ENCODE results near the gene ALKBH1. TPM values are rescaled to one million over a fixed set of nuclear protein-coding genes. Genes with fewer than 3 reads are reported as not detected.
"Not testable (repeated sequence)": the region's sequence is repeated elsewhere in the genome, so short reads cannot be mapped to it uniquely, and the experiment has no call there.

The ALKBH1 gene
- 8.6 TPM for polyA plus RNA-seq (2013, experiment 1 of 2)
- 8.4 TPM for polyA plus RNA-seq (2013, experiment 2 of 2)

GRCh38 chr14:77707724-77708408, at the start of gene ALKBH1, which contains the start of gene SLIRP:
Gene ALKBH1 (minus strand): TSS chr14:77708023. CDS start chr14:77708004, 19 bp downstream.
Gene SLIRP (plus strand): TSS chr14:77708103. CDS start chr14:77708112, 9 bp downstream.
- Histone ChIP-seq H3K9me3 (ENCODE audit: control insufficient read depth, low read length) (no peaks in the 10 kb centered on the region), H3K18ac (ENCODE audit: low read depth in 1 of 2, low read length in 2 of 2) (peak within 1 kb of the TSS; percentile 76 to 82), H2BK120ac (ENCODE audit: low read depth, low read length) (no peak within 1 kb of the TSS), H2BK5ac (ENCODE audit: low read depth, low read length, poor library complexity, severe bottlenecking) (peak within 1 kb of the TSS; percentile 46), H4K8ac (ENCODE audit: low read length) (peak within 1 kb of the TSS; percentile 96), H3K4me2 (ENCODE audit: low read length, poor library complexity, severe bottlenecking) (peak within 1 kb of the TSS; percentile 86), H3K79me1 (replicated peaks; ENCODE audit: low read length, poor library complexity, severe bottlenecking) (peaks cover 32% of the 10 kb centered on the region), H2AFZ (ENCODE audit: low read depth, low read length) (peak within 1 kb of the TSS; percentile 94), H2BK15ac (ENCODE audit: low read depth, poor library complexity, severe bottlenecking) (no peak within 1 kb of the TSS), H3K14ac (ENCODE audit: low read length in 2 of 2) (peak within 1 kb of the TSS in 1 of 2 experiments; percentile 18), H3K4me3 (ENCODE audit: insufficient read depth in 1 of 2, low read depth in 1 of 2, low read length in 2 of 2) (peak within 1 kb of the TSS; percentile 97 to 100), H2BK12ac (ENCODE audit: low read length in 2 of 2) (no peak within 1 kb of the TSS), H3K36me3 (ENCODE audit: control insufficient read depth in 1 of 2, insufficient read depth in 2 of 2, low read depth in 1 of 2, low read length in 2 of 2) (peaks cover 13 to 40% of the 10 kb centered on the region in 2 experiments), H3K27me3 (ENCODE audit: control insufficient read depth in 1 of 2, insufficient read depth in 1 of 2, low read length in 2 of 2) (no peaks in the 10 kb centered on the region), H3K9ac (ENCODE audit: low read length) (peak within 1 kb of the TSS; percentile 95), H3K27ac (ENCODE audit: low read length, poor library complexity, severe bottlenecking) (peak within 1 kb of the TSS; percentile 10), H2AK5ac (ENCODE audit: low read length, severe bottlenecking) (no peak within 1 kb of the TSS), H4K91ac (ENCODE audit: low read length) (peak within 1 kb of the TSS; percentile 78), H3K23ac (ENCODE audit: low read length in 2 of 2) (peak within 1 kb of the TSS in 1 of 2 experiments; percentile 57), H3K4me1 (ENCODE audit: control insufficient read depth, insufficient read depth, low read depth, low read length) (peaks cover 1% of the 10 kb centered on the region), H3K4ac (ENCODE audit: low read depth in 1 of 2, low read length in 2 of 2) (peak within 1 kb of the TSS; percentile 28 to 91)
- 1% methylated on average over 49 of the region's 49 CpGs for WGBS
- DNase-seq = peak; percentile 90

GRCh38 chr14:77752799-77753516, 45.1 kb upstream of the ALKBH1 start:
- Histone ChIP-seq H2AFZ (ENCODE audit: low read depth, low read length) (no peak overlapping the region), H3K4ac (ENCODE audit: low read depth in 1 of 2, low read length in 2 of 2) (no peak overlapping the region), H3K4me1 (ENCODE audit: control insufficient read depth, insufficient read depth, low read depth, low read length) (no peaks in the 10 kb centered on the region), H4K8ac (ENCODE audit: low read length) (no peak overlapping the region), H3K36me3 (ENCODE audit: control insufficient read depth in 1 of 2, insufficient read depth in 2 of 2, low read depth in 1 of 2, low read length in 2 of 2) (peaks cover 23 to 66% of the 10 kb centered on the region in 2 experiments), H4K91ac (ENCODE audit: low read length) (no peak overlapping the region), H2AK5ac (ENCODE audit: low read length, severe bottlenecking) (no peak overlapping the region), H3K9ac (ENCODE audit: low read length) (peak overlapping the region; percentile 4), H2BK15ac (ENCODE audit: low read depth, poor library complexity, severe bottlenecking) (no peak overlapping the region), H3K4me3 (ENCODE audit: insufficient read depth in 1 of 2, low read depth in 1 of 2, low read length in 2 of 2) (no peak overlapping the region), H2BK5ac (ENCODE audit: low read depth, low read length, poor library complexity, severe bottlenecking) (no peak overlapping the region), H2BK120ac (ENCODE audit: low read depth, low read length) (no peak overlapping the region), H3K23ac (ENCODE audit: low read length in 2 of 2) (no peak overlapping the region), H3K4me2 (ENCODE audit: low read length, poor library complexity, severe bottlenecking) (no peak overlapping the region), H3K18ac (ENCODE audit: low read depth in 1 of 2, low read length in 2 of 2) (no peak overlapping the region), H3K9me3 (ENCODE audit: control insufficient read depth, low read length) (no peaks in the 10 kb centered on the region), H3K14ac (ENCODE audit: low read length in 2 of 2) (no peak overlapping the region), H2BK12ac (ENCODE audit: low read length in 2 of 2) (no peak overlapping the region), H3K27me3 (ENCODE audit: control insufficient read depth in 1 of 2, insufficient read depth in 1 of 2, low read length in 2 of 2) (no peaks in the 10 kb centered on the region), H3K79me1 (replicated peaks; ENCODE audit: low read length, poor library complexity, severe bottlenecking) (peaks cover 16% of the 10 kb centered on the region), H3K27ac (ENCODE audit: low read length, poor library complexity, severe bottlenecking) (no peak overlapping the region)
- 100% methylated on average over 1 of the region's 3 CpGs for WGBS
- peak; percentile 43 for DNase-seq

- no peak overlapping the region for H3K27ac ChIP-seq (ENCODE audit: low read length, poor library complexity, severe bottlenecking)
- no peak overlapping the region for H3K9ac ChIP-seq (ENCODE audit: low read length)
- no peak overlapping the region for H2BK15ac ChIP-seq (ENCODE audit: low read depth, poor library complexity, severe bottlenecking)
- H3K4ac ChIP-seq (ENCODE audit: low read depth in 1 of 2, low read length in 2 of 2) = no peak overlapping the region
- 100% methylated on average over 1 of the region's 2 CpGs for WGBS
- H3K18ac ChIP-seq (ENCODE audit: low read depth in 1 of 2, low read length in 2 of 2) = no peak overlapping the region
- H2AFZ ChIP-seq (ENCODE audit: low read depth, low read length) = no peak overlapping the region
- H4K91ac ChIP-seq (ENCODE audit: low read length) = no peak overlapping the region
- no peak overlapping the region for H2BK120ac ChIP-seq (ENCODE audit: low read depth, low read length)
- no peaks in the 10 kb centered on the region for H3K27me3 ChIP-seq (ENCODE audit: control insufficient read depth in 1 of 2, insufficient read depth in 1 of 2, low read length in 2 of 2)
- H4K8ac ChIP-seq (ENCODE audit: low read length) = no peak overlapping the region
- H3K4me2 ChIP-seq (ENCODE audit: low read length, poor library complexity, severe bottlenecking) = no peak overlapping the region
- H3K36me3 ChIP-seq (ENCODE audit: control insufficient read depth in 1 of 2, insufficient read depth in 2 of 2, low read depth in 1 of 2, low read length in 2 of 2) = peaks cover 29 to 68% of the 10 kb centered on the region in 2 experiments
- no peak overlapping the region for H2BK5ac ChIP-seq (ENCODE audit: low read depth, low read length, poor library complexity, severe bottlenecking)
- no peak overlapping the region for H3K4me3 ChIP-seq (ENCODE audit: insufficient read depth in 1 of 2, low read depth in 1 of 2, low read length in 2 of 2)
- H2AK5ac ChIP-seq (ENCODE audit: low read length, severe bottlenecking) = no peak overlapping the region
- DNase-seq = no peak
- H3K79me1 ChIP-seq (replicated peaks; ENCODE audit: low read length, poor library complexity, severe bottlenecking) = peaks cover 16% of the 10 kb centered on the region
- H2BK12ac ChIP-seq (ENCODE audit: low read length in 2 of 2) = no peak overlapping the region
- H3K9me3 ChIP-seq (ENCODE audit: control insufficient read depth, low read length) = no peaks in the 10 kb centered on the region
- H3K23ac ChIP-seq (ENCODE audit: low read length in 2 of 2) = no peak overlapping the region
- H3K14ac ChIP-seq (ENCODE audit: low read length in 2 of 2) = no peak overlapping the region
- H3K4me1 ChIP-seq (ENCODE audit: control insufficient read depth, insufficient read depth, low read depth, low read length) = no peaks in the 10 kb centered on the region
Measured at GRCh38 chr14:77752266-77752665, 44.4 kb upstream of the ALKBH1 start.

- H2BK15ac ChIP-seq (ENCODE audit: low read depth, poor library complexity, severe bottlenecking); H4K8ac ChIP-seq (ENCODE audit: low read length); DNase-seq; H3K27ac ChIP-seq (ENCODE audit: low read length, poor library complexity, severe bottlenecking); H3K14ac ChIP-seq (ENCODE audit: low read length in 2 of 2); H3K27me3 ChIP-seq (ENCODE audit: control insufficient read depth in 1 of 2, insufficient read depth in 1 of 2, low read length in 2 of 2); H3K4me3 ChIP-seq (ENCODE audit: insufficient read depth in 1 of 2, low read depth in 1 of 2, low read length in 2 of 2); H3K18ac ChIP-seq (ENCODE audit: low read depth in 1 of 2, low read length in 2 of 2); H2BK120ac ChIP-seq (ENCODE audit: low read depth, low read length); H2AK5ac ChIP-seq (ENCODE audit: low read length, severe bottlenecking); H3K4ac ChIP-seq (ENCODE audit: low read depth in 1 of 2, low read length in 2 of 2); H3K4me2 ChIP-seq (ENCODE audit: low read length, poor library complexity, severe bottlenecking); H4K91ac ChIP-seq (ENCODE audit: low read length); H3K23ac ChIP-seq (ENCODE audit: low read length in 2 of 2); H2BK12ac ChIP-seq (ENCODE audit: low read length in 2 of 2); H3K9ac ChIP-seq (ENCODE audit: low read length); H2AFZ ChIP-seq (ENCODE audit: low read depth, low read length); H3K9me3 ChIP-seq (ENCODE audit: control insufficient read depth, low read length); H3K4me1 ChIP-seq (ENCODE audit: control insufficient read depth, insufficient read depth, low read depth, low read length); H2BK5ac ChIP-seq (ENCODE audit: low read depth, low read length, poor library complexity, severe bottlenecking): not testable (repeated sequence)
- peaks cover 21% of the 10 kb centered on the region for H3K79me1 ChIP-seq (replicated peaks; ENCODE audit: low read length, poor library complexity, severe bottlenecking)
- 95% methylated on average over 28 of the region's 33 CpGs for whole genome bisulfite sequencing
- H3K36me3 ChIP-seq (ENCODE audit: control insufficient read depth in 1 of 2, insufficient read depth in 2 of 2, low read depth in 1 of 2, low read length in 2 of 2) = peaks cover 21 to 63% of the 10 kb centered on the region in 2 experiments
Measured at GRCh38 chr14:77747425-77747824, 39.6 kb upstream of the ALKBH1 start.
